GM06990 (cell line): ENCODE data around the gene RHOC.

Experiments used
- DNase-seq: peaks from one replicate; pipeline ENCODE4 v3.0.0-alpha.2; 2011; ENCODE audit not compliant: insufficient read length; ENCODE audit errors: extremely low read depth
- H3K27me3 ChIP-seq: replicated peaks from 2 replicates; pipeline ENCODE4 v1.6.0; 2011; ENCODE audit warnings: low read length; ENCODE audit not compliant: control insufficient read depth, insufficient read depth
- H3K36me3 ChIP-seq: 2 replicates; pipeline ENCODE4 v1.5.1; 2011; ENCODE audit warnings: low read length; ENCODE audit not compliant: control insufficient read depth, insufficient read depth
- H3K4me3 ChIP-seq: replicated peaks from 2 replicates; pipeline ENCODE4 v1.5.1; 2011; ENCODE audit warnings: low read depth, mild to moderate bottlenecking, control low read depth, low read length
- TF ChIP-seq, protein P1 (sequence below): IDR thresholded peaks from 2 replicates; pipeline ENCODE4 v1.5.1; 2011; ENCODE audit warnings: low read length, control low read depth, mild to moderate bottlenecking, inconsistent platforms; ENCODE audit not compliant: insufficient read depth, poor library complexity, severe bottlenecking

Gene RHOC

DNA sequence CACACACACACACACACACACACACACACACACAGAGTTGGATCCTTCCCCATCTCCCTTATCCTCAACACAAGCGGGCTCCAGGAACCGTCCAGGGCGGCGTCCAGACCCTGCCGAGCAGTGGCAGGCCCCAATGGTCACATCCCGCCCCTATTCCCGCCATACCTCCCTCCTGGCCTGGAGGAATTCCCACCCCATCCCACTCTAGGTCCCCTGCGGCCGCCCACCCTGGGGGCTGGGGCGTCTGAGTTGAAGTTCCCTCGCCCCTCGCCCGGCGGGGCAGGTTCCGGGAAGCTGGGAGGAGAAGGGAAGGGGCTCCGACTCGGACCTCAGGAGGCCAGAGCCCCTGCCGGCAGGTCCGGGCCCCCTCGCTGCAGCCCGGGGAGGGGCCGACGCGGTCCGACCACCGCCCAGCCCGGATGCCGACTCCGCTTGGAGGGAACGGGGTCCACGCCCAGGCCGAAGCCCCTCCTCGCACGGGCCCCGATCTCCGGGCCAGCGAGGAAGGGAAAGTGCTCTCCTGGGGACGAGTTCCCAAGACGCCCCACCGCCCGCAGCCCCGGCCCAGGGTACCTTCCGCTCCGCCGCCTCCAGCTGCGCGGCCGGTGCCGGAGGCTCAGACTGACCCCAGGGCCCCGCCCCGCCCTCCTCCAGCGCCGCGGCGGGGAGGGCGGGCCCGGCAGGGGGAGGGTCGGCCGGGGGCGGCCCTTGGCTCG is at the start of gene RHOC:
TSS of gene RHOC (minus strand) at position 623 of the 716 bp plus-strand sequence. CDS start 3,328 bp downstream, outside the sequence.
- H3K36me3 ChIP-seq: peaks cover 3% of the 10 kb centered on the region
- H3K27me3 ChIP-seq: no peaks in the 10 kb centered on the region
- peak; percentile 82 for DNase-seq
- H3K4me3 ChIP-seq: peak within 1 kb of the TSS; percentile 85
- TF ChIP-seq, protein P1, sequence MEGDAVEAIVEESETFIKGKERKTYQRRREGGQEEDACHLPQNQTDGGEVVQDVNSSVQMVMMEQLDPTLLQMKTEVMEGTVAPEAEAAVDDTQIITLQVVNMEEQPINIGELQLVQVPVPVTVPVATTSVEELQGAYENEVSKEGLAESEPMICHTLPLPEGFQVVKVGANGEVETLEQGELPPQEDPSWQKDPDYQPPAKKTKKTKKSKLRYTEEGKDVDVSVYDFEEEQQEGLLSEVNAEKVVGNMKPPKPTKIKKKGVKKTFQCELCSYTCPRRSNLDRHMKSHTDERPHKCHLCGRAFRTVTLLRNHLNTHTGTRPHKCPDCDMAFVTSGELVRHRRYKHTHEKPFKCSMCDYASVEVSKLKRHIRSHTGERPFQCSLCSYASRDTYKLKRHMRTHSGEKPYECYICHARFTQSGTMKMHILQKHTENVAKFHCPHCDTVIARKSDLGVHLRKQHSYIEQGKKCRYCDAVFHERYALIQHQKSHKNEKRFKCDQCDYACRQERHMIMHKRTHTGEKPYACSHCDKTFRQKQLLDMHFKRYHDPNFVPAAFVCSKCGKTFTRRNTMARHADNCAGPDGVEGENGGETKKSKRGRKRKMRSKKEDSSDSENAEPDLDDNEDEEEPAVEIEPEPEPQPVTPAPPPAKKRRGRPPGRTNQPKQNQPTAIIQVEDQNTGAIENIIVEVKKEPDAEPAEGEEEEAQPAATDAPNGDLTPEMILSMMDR: no peak

DNA sequence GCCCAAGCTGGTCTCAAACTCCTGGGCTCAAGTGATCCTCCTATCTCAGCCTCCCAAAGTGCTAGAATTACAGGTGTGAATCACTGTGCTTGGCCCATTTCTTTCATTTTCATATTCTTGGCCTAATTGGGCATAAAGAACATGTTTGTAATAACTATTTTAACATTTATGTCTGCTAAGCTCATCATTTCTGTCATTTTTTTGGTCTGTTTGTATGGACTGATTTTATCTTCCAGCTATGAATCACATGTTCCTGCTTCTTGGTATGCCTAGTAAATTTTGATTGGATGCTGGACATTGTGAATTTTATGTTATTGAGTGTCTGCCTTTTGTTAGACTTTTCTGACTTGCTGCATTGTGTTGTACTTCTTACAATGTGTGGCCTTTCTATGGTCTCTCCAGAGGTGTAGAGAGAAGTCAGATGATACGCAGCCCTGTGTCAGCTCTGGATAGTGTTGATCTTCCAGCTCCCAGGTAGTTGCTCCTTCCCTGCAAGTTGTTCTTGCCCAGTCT is 47.2 kb upstream of the RHOC start:
- no peak for DNase-seq
- no peaks in the 10 kb centered on the region for H3K36me3 ChIP-seq
- TF ChIP-seq, protein P1: no peak
- H3K4me3 ChIP-seq: no peak overlapping the region
- peaks cover 1% of the 10 kb centered on the region for H3K27me3 ChIP-seq

DNA sequence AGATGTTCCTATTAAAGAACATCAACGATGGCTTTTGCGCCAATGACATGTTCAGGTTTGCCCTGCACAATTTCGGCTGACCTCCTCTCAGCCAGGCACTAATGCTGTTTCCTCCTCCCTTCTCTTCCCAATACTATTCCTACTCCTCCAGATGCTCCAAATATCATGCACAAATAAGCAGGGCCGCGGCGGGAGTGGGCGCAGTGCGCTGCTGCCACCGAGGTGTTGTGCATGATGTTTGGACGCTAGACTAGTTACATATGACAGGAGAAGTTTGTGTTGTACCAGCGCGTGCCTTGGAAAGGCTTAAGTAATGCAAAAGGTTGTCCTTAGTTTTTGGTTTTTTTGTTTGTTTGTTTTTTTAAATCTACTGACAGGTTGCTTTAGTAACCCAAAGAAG is 41.5 kb upstream of the RHOC start:
- TF ChIP-seq, protein P1: no peak
- Histone ChIP-seq H3K36me3 (no peaks in the 10 kb centered on the region), H3K4me3 (no peak overlapping the region), H3K27me3 (no peaks in the 10 kb centered on the region)
- no peak for DNase-seq

DNA sequence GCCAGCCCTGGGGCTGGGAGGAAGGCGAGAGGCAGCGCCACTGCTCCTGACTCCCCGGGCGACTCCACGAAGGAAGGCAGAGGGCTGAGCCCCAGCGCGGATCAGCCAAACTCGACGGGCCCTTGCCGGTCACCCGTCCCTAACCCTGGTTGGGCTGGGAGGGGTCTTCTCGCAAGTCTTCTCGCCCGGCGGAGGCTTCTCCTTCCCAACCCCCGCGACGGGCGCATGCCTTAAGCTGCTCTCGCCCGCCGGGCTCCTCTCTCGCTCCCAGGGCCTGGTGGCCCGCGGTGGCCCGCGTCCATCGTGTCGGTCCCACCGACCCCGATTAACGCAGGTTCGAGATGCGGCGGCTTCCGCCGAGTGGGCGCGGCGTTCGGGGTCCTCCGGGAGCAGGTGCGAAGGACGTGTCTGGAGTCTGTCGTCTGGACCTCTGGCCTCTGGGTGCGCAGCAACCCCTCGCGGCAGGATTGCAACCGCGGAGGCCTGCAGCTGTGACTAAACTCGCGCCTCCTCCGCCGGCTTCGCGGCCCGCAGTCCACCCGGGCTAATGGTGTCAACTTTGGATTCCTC is 37.2 kb upstream of the RHOC start:
- no peak for DNase-seq
- no peaks in the 10 kb centered on the region; the same call in 1 of the 2 replicates for H3K27me3 ChIP-seq
- TF ChIP-seq, protein P1: no peak
- no peak overlapping the region for H3K4me3 ChIP-seq
- no peaks in the 10 kb centered on the region for H3K36me3 ChIP-seq

DNA sequence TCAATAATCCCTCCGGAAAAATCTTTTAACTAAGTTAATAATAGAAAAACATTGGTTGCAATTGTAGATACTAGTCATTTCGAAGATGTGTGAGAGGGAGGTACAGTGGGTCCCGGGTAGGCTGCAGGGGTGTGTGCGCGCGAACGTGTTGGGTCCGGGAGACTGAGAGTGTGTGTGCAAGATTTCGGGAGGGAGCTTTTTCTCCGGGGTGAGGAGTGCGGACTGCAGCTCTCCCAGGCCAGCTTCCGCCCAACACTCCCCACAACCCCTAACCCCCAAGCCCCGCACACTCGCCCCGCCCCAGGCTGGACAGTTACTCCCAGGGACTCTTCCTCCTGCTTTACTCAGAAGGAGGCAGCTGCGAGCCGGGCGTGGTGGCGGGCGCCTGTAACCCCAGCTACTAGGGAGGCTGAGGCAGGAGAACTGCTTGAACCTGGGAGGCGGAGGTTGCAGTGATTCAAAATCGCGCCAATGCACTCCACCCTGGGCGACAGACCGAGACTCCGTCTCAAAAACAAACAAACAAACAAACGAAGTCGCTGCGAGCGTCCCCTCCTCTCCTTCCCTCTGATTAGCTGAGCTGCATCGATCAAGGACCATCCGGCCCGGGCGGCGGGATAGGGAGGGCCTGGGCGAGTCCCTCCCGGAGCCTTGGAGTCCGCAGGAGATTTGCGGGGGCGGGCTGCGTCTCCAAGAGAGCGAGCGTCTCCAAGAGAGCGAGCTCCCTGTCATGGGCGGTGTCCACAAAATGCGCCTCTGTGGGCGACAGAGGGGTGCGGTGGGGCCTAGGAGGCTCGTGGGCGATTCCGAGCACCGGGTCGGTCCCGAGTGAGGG is 36.5 kb upstream of the RHOC start:
- no peaks in the 10 kb centered on the region; the same call in 1 of the 2 replicates for H3K27me3 ChIP-seq
- H3K4me3 ChIP-seq: no peak overlapping the region
- TF ChIP-seq, protein P1: no peak
- DNase-seq: no peak
- H3K36me3 ChIP-seq: no peaks in the 10 kb centered on the region
